ENCODE data around the gene PMIS2.

The PMIS2 gene

DNA sequence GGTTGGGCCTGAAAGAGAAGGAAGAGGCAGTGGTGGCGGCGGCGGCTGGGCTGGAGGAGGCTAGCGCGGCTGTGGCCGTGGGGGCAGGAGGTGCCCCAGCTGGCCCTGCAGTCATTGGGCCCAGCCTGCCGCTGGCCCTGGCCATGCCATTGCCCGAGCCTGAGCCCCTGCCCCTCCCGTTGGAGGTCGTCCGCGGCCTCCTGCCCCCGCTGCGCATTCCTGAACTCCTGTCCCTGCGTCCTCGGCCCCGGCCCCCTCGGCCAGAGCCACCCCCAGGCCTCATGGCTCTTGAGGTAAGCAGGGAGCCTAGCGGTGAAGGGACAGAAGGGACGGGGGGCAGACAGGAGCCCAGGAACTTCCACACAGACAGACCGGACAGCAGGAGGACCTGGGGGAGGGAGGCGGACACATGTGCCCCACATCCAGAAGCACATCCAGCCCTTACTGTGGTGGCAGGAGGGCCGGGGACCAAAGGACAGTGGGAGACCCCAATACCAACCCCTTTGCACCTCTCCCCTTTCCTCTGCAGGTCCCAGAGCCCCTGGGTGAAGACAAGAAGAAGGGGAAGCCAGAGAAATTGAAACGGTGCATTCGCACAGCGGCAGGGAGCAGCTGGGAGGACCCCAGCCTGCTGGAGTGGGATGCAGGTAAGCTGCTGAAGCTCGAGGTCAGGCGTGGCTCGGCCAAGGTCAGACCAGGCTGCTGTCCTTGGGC lies 47.9 kb downstream of the PMIS2 start:
- no peak for DNase-seq

DNA sequence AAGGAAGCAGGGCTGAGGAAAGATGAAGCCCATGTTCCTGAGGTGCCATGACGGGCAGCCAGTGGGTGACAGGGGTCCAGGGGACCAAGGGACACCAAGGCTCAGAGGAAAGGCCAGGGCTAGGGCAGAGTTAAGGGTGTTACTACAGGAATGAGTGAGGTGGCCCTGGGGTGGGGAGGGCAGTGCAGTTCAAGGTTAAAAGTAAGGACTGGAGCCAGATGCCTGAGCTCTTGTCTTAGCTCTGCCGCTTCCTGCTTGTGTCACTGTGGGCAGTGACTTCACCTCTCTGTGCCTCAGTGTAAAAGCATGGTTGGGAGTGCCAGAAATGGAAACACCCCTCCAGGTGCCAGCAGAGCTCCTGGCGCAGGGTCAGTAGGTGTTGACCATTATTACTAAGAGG lies 50.7 kb downstream of the PMIS2 start:
- no peak for DNase-seq

Data from suppressor macrophage treated with lipopolysaccharide for 1 hour (primary cell).